Measurements from ENCODE around the gene GREB1L.

The GREB1L gene

DNA sequence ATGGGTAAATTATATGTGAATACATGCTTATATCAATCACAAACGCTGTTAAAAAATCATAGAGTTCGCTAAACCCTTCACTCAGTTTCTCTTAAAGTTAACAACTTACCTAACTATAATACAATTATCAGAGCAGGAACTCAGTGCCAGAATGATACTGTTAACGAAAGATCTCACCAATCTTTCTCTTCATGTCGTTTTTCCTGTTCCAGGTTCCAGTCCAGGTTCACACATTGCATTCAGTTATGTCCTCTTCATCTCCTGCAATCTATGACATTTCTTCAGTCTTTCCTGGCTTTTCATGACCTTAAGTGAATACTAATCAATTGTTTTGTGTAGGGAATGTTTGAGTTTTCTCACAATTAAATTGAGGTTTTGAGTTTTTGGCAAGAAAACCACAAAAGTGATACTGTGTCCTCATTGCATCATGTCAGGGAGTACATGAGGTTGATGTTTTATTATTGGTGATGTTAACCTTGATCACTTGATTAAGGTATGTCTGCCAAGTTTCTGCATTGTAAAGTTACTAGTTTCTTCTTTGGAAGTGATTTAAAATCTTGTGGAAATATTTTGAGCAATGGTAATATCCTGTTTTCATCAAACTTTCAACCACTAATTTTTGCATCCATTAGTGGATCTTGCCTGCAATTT lies 226.6 kb downstream of the GREB1L start:
- H3K27ac ChIP-seq = no peak overlapping the region
- no peak overlapping the region for H3K4me3 ChIP-seq
- no peak for DNase-seq (ENCODE audit: low spot score)
- no peak for TF ChIP-seq CTCF (IDR thresholded peaks at IDR 0.05)

GRCh38 chr18:21472741-21473140 lies 230.7 kb downstream of the GREB1L start:
- DNase-seq (ENCODE audit: low spot score) = no peak
- H3K4me3 ChIP-seq = no peak overlapping the region
- TF ChIP-seq CTCF (IDR thresholded peaks at IDR 0.05) = no peak
- no peak overlapping the region for H3K27ac ChIP-seq

- no peak for TF ChIP-seq CTCF (IDR thresholded peaks at IDR 0.05)
- H3K27ac ChIP-seq = no peak overlapping the region
- DNase-seq (ENCODE audit: low spot score) = no peak
- H3K4me3 ChIP-seq = no peak overlapping the region
These were observed 232.6 kb downstream of the GREB1L start for GRCh38 chr18:21474621-21475020.

- DNase-seq (ENCODE audit: low spot score) = no peak
- TF ChIP-seq CTCF (IDR thresholded peaks at IDR 0.05) = no peak
- no peak overlapping the region for H3K27ac ChIP-seq
- H3K4me3 ChIP-seq = no peak overlapping the region
These were observed 237.7 kb downstream of the GREB1L start for GRCh38 chr18:21479721-21480120.

- H3K4me3 ChIP-seq = no peak overlapping the region
- no peak overlapping the region for H3K27ac ChIP-seq
- no peak for TF ChIP-seq CTCF (IDR thresholded peaks at IDR 0.05)
- no peak for DNase-seq (ENCODE audit: low spot score)
These were observed 239.7 kb downstream of the GREB1L start for GRCh38 chr18:21481739-21482138.

GRCh38 chr18:21483051-21483450 lies 241.0 kb downstream of the GREB1L start:
- no peak for TF ChIP-seq CTCF (IDR thresholded peaks at IDR 0.05)
- no peak for DNase-seq (ENCODE audit: low spot score)
- Histone ChIP-seq H3K4me3 (no peak overlapping the region), H3K27ac (no peak overlapping the region)

DNA sequence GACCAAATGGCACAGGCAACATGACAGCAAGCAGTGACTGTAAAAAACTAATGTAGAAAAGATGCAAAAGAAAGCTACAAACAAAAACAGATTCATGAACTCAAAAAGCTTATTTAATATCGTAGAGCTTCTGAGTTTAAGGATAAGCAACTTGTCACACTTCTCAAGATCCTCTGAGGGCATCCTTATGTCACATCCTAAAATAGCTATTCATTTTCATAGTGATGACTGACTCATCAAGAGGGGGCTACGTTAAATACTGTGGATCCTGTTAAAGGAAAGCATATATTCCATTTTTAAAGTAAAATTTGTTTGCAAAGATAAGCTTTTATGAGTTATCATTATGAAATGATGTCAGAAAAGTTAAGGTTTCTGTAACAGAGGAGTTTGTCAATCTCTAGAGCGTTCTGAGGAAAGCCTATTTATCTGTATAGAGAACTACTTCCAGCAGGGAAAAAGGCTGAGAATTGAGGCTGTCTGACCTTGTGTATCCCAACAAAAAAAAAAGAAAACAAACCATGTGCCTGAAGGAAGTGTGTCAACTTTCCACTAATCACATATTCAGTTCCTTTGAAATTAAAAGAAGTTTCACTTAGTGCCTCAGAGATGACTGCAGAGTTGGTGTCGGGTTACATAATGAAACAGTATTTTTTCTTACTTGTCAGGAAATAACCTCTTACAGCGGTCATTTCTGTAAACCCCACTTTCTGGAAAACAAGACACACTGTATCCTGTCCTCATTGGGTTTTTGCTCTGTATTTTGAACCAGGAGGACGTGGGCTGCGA lies 243.0 kb downstream of the GREB1L start:
- TF ChIP-seq CTCF (IDR thresholded peaks at IDR 0.05) = no peak
- Histone ChIP-seq H3K27ac (no peak overlapping the region), H3K4me3 (no peak overlapping the region)
- DNase-seq (ENCODE audit: low spot score) = no peak

Data from coronary artery (tissue), 2 donors.